Caco-2 (cell line): Measurements from ENCODE around the gene DIAPH1. TPM values are rescaled to one million over a fixed set of nuclear protein-coding genes. Genes with fewer than 3 reads are reported as not detected.

Experiments
- BruUV-seq: library from RNA; stranded (reverse); fragments of 400-500 nt; replicated peaks from 2 replicates; lab custom pipeline; 2021; lab: Mats Ljungman, UMichigan
- CTCF ChIA-PET: fragments of 300-600 bp; sonication (Branson Sonifier 250); formaldehyde crosslinking; loops from one replicate; lab custom pipeline; 2022; ENCODE audit warnings: antibody characterized with exemption; lab: Charles Lee
- POLR2A ChIA-PET: fragments of 300-600 bp; sonication (Branson Sonifier 250); formaldehyde crosslinking; loops from one replicate; lab custom pipeline; 2022; ENCODE audit warnings: antibody characterized with exemption; lab: Charles Lee
- DNase-seq, 2 experiments: peaks; one replicate each; pipeline versions ENCODE4 v3.0.0 to v3.0.0-alpha.2; 2020 to 2022
- H3K27me3 ChIP-seq: replicated peaks from 2 replicates; pipeline ENCODE4 v1.6.0; 2011; ENCODE audit warnings: low read length; ENCODE audit not compliant: control insufficient read depth, insufficient read depth
- H3K36me3 ChIP-seq: 2 replicates; pipeline ENCODE4 v1.5.1; 2011; ENCODE audit warnings: low read length; ENCODE audit not compliant: control insufficient read depth, insufficient read depth
- H3K4me1 ChIP-seq: fragments of 250-450 bp; sonication (Bioruptor Pico); 2 replicates; pipeline ENCODE4 v1.5.1; 2020; ENCODE audit warnings: mild to moderate bottlenecking
- H3K4me3 ChIP-seq: 2 replicates; pipeline ENCODE4 v1.5.1; 2011; ENCODE audit warnings: low read depth, mild to moderate bottlenecking, control low read depth, low read length
- H3K9me3 ChIP-seq: fragments of 250-450 bp; sonication (Bioruptor Pico); 2 replicates; pipeline ENCODE4 v1.5.1; 2020; ENCODE audit warnings: mild to moderate bottlenecking, moderate library complexity
- H3K27ac Mint-ChIP-seq: one replicate; pipeline ENCODE4 v1.8.0; 2022; ENCODE audit warnings: mixed read lengths; ENCODE audit not compliant: unreplicated experiment
- H3K27me3 Mint-ChIP-seq: one replicate; pipeline ENCODE4 v1.8.0; 2022; ENCODE audit warnings: mixed read lengths; ENCODE audit not compliant: insufficient read depth, unreplicated experiment
- H3K36me3 Mint-ChIP-seq: one replicate; pipeline ENCODE4 v1.8.0; 2022; ENCODE audit warnings: mild to moderate bottlenecking, mixed read lengths; ENCODE audit not compliant: insufficient read depth, unreplicated experiment
- H3K4me1 Mint-ChIP-seq: one replicate; pipeline ENCODE4 v1.8.0; 2022; ENCODE audit warnings: low read depth, mixed read lengths; ENCODE audit not compliant: unreplicated experiment
- H3K4me3 Mint-ChIP-seq: one replicate; pipeline ENCODE4 v1.8.0; 2022; ENCODE audit warnings: mild to moderate bottlenecking, moderate library complexity, mixed read lengths; ENCODE audit not compliant: unreplicated experiment
- H3K9me3 Mint-ChIP-seq: one replicate; pipeline ENCODE4 v1.8.0; 2022; ENCODE audit warnings: mixed read lengths; ENCODE audit not compliant: unreplicated experiment
- CTCF ChIP-seq, 2 experiments: fragments of 200-600 bp in 1 of 2; IDR thresholded peaks; 1 replicate in 1 of 2; 2 replicates in 1 of 2; pipeline versions ENCODE4 v1.5.1 to v1.8.0; 2011 to 2022; ENCODE audit warnings: antibody characterized with exemption in 1 of 2, control low read depth in 1 of 2, inconsistent platforms in 1 of 2, low read depth in 1 of 2, low read length in 1 of 2, mild to moderate bottlenecking in 1 of 2, moderate library complexity in 1 of 2; ENCODE audit not compliant: insufficient read depth in 1 of 2, severe bottlenecking in 1 of 2, unreplicated experiment in 1 of 2
- intact Hi-C: fragments of 100-400 bp; cut with micrococcal nuclease; formaldehyde crosslinking; loops from one replicate; pipeline ENCODE4 v1.10.0; 2022; ENCODE audit not compliant: unreplicated experiment
- total RNA-seq: library from RNA; stranded (reverse); gene quantifications from 2 replicates; pipeline ENCODE4 v1.2.3, GENCODE V29; 2022

DIAPH1 gene
- total RNA-seq, 1 experiment from 2014 or later, result 161 TPM

- Mint-ChIP-seq H3K27me3 (no peaks in the 10 kb centered on the region), H3K27ac (no peak overlapping the region), H3K4me3 (no peak overlapping the region), H3K4me1 (no peaks in the 10 kb centered on the region), H3K36me3 (peaks cover 42% of the 10 kb centered on the region), H3K9me3 (no peaks in the 10 kb centered on the region)
- intact Hi-C loops, result no loop called here
- ChIA-PET CTCF (no interaction called here), POLR2A (no interaction called here)
- no peak for DNase-seq
- Histone ChIP-seq H3K27me3 (no peaks in the 10 kb centered on the region), H3K9me3 (no peaks in the 10 kb centered on the region), H3K36me3 (peaks cover 2% of the 10 kb centered on the region), H3K4me3 (no peak overlapping the region), H3K4me1 (peaks cover 4% of the 10 kb centered on the region; the same call in 1 of the 2 replicates)
- BruUV-seq, result no TSS peak
- TF ChIP-seq CTCF (IDR thresholded peaks at IDR 0.05; ENCODE audit: insufficient read depth in 1 of 2, low read depth in 1 of 2, low read length in 1 of 2, severe bottlenecking in 1 of 2, unreplicated experiment in 1 of 2), result no peak
Measured at GRCh38 chr5:141623611-141624010, 4.8 kb upstream of the DIAPH1 start.

DNA sequence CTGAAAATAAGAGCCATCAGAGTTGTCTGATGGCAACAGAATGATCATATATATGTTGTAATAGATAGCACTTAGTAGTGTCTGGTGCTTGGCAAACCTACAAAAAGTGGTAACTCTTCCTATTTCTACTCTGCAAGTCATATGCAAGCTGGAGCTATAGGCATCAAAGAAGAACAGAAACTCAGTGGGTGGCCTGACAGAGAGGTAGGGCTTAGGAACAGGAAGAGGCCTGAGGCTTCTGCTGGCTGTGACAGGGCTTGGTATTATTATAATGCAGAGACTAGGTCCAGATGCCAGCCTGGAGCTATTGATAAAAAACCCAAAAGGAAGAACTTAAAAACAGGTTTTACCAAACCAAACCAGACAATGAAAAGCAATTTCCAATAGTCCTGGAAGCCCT, 4.4 kb upstream of the DIAPH1 start:
- intact Hi-C loops, result no loop called here
- H3K4me1 Mint-ChIP-seq, result no peaks in the 10 kb centered on the region
- H3K9me3 ChIP-seq, result no peaks in the 10 kb centered on the region
- H3K4me3 Mint-ChIP-seq, result no peak overlapping the region
- no peak for DNase-seq
- H3K27me3 ChIP-seq, result no peaks in the 10 kb centered on the region
- H3K4me3 ChIP-seq, result no peak overlapping the region
- H3K36me3 ChIP-seq, result peaks cover 2% of the 10 kb centered on the region
- peaks cover 4% of the 10 kb centered on the region; the same call in 1 of the 2 replicates for H3K4me1 ChIP-seq
- no peaks in the 10 kb centered on the region for H3K27me3 Mint-ChIP-seq
- CTCF ChIA-PET, result interaction anchor here (0.9 kb wide), 1 partner anchor 31 kb away, joined by 6 read pairs; no protein-coding TSS in a partner anchor
- POLR2A ChIA-PET, result no interaction called here
- H3K36me3 Mint-ChIP-seq, result peaks cover 44% of the 10 kb centered on the region
- no peaks in the 10 kb centered on the region for H3K9me3 Mint-ChIP-seq
- no peak overlapping the region for H3K27ac Mint-ChIP-seq
- no peak for TF ChIP-seq CTCF (IDR thresholded peaks at IDR 0.05; ENCODE audit: insufficient read depth in 1 of 2, low read depth in 1 of 2, low read length in 1 of 2, severe bottlenecking in 1 of 2, unreplicated experiment in 1 of 2)
- no TSS peak for BruUV-seq

DNA sequence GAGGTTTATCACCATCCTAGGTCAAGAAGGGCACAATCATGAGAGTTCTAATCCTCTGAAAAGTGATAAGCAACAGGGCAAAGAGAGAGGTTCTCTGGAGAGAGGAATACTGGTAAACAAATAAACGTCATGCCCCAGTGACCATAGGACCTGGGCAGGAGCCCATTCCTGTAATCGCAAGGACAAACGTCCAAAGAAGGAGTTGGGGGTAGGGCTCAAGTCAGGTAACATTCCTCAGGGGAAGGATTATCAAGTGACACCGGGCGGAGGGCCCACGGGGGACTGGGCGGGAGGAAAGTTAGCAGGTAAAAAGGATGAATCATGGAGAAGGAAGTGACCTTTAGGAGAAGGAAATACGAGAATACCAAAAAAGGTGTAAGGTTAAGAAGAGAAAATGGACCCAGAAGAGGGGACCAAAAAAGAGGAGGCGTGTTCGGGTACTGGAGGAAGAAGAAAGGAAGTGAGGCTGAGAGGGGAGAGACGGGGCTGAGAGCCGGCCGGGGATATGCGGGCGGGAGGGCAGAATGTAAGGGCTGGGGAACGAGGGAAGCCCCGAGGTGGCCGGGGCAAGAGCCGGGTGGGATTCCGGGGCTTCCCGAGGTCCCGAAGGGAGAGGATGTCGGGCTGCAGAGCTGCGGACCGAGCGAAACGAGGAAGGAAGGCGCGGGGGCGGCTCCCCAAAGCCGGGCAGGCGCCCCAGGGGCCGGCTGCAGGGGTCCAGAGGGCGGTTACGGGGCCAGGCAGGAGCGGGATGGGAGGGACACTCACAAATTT, 583 bp downstream of the DIAPH1 start:
- Mint-ChIP-seq H3K4me1 (peaks cover 17% of the 10 kb centered on the region), H3K27me3 (no peaks in the 10 kb centered on the region), H3K27ac (peak overlapping the region; percentile 96), H3K36me3 (peaks cover 49% of the 10 kb centered on the region), H3K4me3 (peak overlapping the region; percentile 89), H3K9me3 (no peaks in the 10 kb centered on the region)
- ChIA-PET CTCF (interaction anchor here (0.7 to 3.2 kb wide), 14 partner anchors 9 to 1402 kb away, joined by 3 to 190 read pairs (median 8); partner anchors contain the start of genes HDAC3 and RELL2), POLR2A (interaction anchor here (0.6 to 2.6 kb wide), 6 partner anchors 10 to 298 kb away, joined by 3 to 57 read pairs (median 3); partner anchors contain the start of genes HDAC3, RELL2 and TAF7)
- Histone ChIP-seq H3K4me1 (peaks cover 33% of the 10 kb centered on the region), H3K9me3 (no peaks in the 10 kb centered on the region), H3K4me3 (peak overlapping the region; percentile 87), H3K27me3 (no peaks in the 10 kb centered on the region), H3K36me3 (peaks cover 2% of the 10 kb centered on the region; the same call in 1 of the 2 replicates)
- no peak for TF ChIP-seq CTCF (IDR thresholded peaks at IDR 0.05; ENCODE audit: insufficient read depth in 1 of 2, low read depth in 1 of 2, low read length in 1 of 2, severe bottlenecking in 1 of 2, unreplicated experiment in 1 of 2)
- TSS peak; percentile 68 for BruUV-seq
- DNase-seq, result peak; percentile 91 to 93
- intact Hi-C loops, result loop anchor here (1.0 kb wide), 2 partner anchors 10 to 33 kb away; partner anchors contain the start of gene FCHSD1
